H9 (cell line): Measurements from ENCODE around the gene RGS8. TPM values are rescaled to one million over a fixed set of nuclear protein-coding genes. Genes with fewer than 3 reads are reported as not detected.

Experiments
- DNase-seq: peaks from one replicate; pipeline ENCODE4 v3.0.0-alpha.2; 2017
- H2AFZ ChIP-seq: one replicate; pipeline ENCODE4 v1.6.1; 2013; ENCODE audit warnings: mild to moderate bottlenecking, low read length, control low read depth, moderate library complexity
- H2AK5ac ChIP-seq: 2 replicates; pipeline ENCODE4 v1.6.1; 2013; ENCODE audit warnings: low read length, control low read depth, mixed read lengths; ENCODE audit not compliant: insufficient read length
- H2BK120ac ChIP-seq: one replicate; pipeline ENCODE4 v1.6.1; 2013; ENCODE audit warnings: low read depth, mild to moderate bottlenecking, low read length, control low read depth, inconsistent platforms; ENCODE audit not compliant: poor library complexity, severe bottlenecking
- H2BK12ac ChIP-seq: 2 replicates; pipeline ENCODE4 v1.6.1; 2013; ENCODE audit warnings: low read length, control low read depth, mixed read lengths, low read depth; ENCODE audit not compliant: insufficient read length
- H2BK15ac ChIP-seq: 2 replicates; pipeline ENCODE4 v1.6.1; 2013; ENCODE audit warnings: low read depth, low read length, control low read depth
- H2BK20ac ChIP-seq: one replicate; pipeline ENCODE4 v1.6.1; 2013; ENCODE audit warnings: low read depth, mild to moderate bottlenecking, low read length, control low read depth, inconsistent platforms; ENCODE audit not compliant: poor library complexity, severe bottlenecking
- H2BK5ac ChIP-seq: 2 replicates; pipeline ENCODE4 v1.6.1; 2013; ENCODE audit warnings: low read length, control low read depth, mixed read lengths; ENCODE audit not compliant: insufficient read length
- H3K14ac ChIP-seq: 2 replicates; pipeline ENCODE4 v1.6.1; 2013; ENCODE audit warnings: low read length, control low read depth; ENCODE audit not compliant: insufficient read depth
- H3K18ac ChIP-seq: 2 replicates; pipeline ENCODE4 v1.6.1; 2013; ENCODE audit warnings: low read depth, mild to moderate bottlenecking, mixed read lengths, low read length, control low read depth; ENCODE audit not compliant: insufficient read length
- H3K23ac ChIP-seq: 2 replicates; pipeline ENCODE4 v1.6.1; 2013; ENCODE audit warnings: low read length, control low read depth, mixed read lengths, low read depth; ENCODE audit not compliant: insufficient read length
- H3K23me2 ChIP-seq: 2 replicates; pipeline ENCODE4 v1.6.1; 2013; ENCODE audit warnings: low read depth, mild to moderate bottlenecking, mixed read lengths, low read length, control low read depth; ENCODE audit not compliant: insufficient read length, poor library complexity, severe bottlenecking
- H3K27ac ChIP-seq: 2 replicates; pipeline ENCODE4 v1.5.1; 2013; ENCODE audit warnings: low read length, control low read depth, mixed read lengths, low read depth; ENCODE audit not compliant: insufficient read length
- H3K27me3 ChIP-seq: 2 replicates; pipeline ENCODE4 v1.6.1; 2013; ENCODE audit warnings: low read length, control low read depth, inconsistent platforms; ENCODE audit not compliant: insufficient read depth
- H3K4ac ChIP-seq: 2 replicates; pipeline ENCODE4 v1.6.1; 2013; ENCODE audit warnings: low read depth, mild to moderate bottlenecking, control low read depth, inconsistent platforms, low read length, moderate library complexity
- H3K4me1 ChIP-seq: 2 replicates; pipeline ENCODE4 v1.6.1; 2013; ENCODE audit warnings: low read length, control low read depth, inconsistent platforms; ENCODE audit not compliant: insufficient read depth
- H3K4me2 ChIP-seq: 2 replicates; pipeline ENCODE4 v1.6.1; 2013; ENCODE audit warnings: low read length, control low read depth, mixed read lengths; ENCODE audit not compliant: insufficient read length, insufficient read depth
- H3K56ac ChIP-seq: 2 replicates; pipeline ENCODE4 v1.6.1; 2013; ENCODE audit warnings: low read depth, mild to moderate bottlenecking, mixed read lengths, low read length, control low read depth; ENCODE audit not compliant: insufficient read length
- H3K79me1 ChIP-seq: 2 replicates; pipeline ENCODE4 v1.6.1; 2013; ENCODE audit warnings: low read depth, mild to moderate bottlenecking, moderate library complexity, low read length, control low read depth, inconsistent platforms; ENCODE audit not compliant: insufficient read depth, poor library complexity, severe bottlenecking
- H3K79me2 ChIP-seq: 2 replicates; pipeline ENCODE4 v1.6.1; 2013; ENCODE audit warnings: low read length, control low read depth, inconsistent platforms; ENCODE audit not compliant: insufficient read depth
- H3K9ac ChIP-seq: 2 replicates; pipeline ENCODE4 v1.6.1; 2013; ENCODE audit warnings: low read length, control low read depth, mixed read lengths; ENCODE audit not compliant: insufficient read length; ENCODE audit errors: extremely low read depth
- H3K9me3 ChIP-seq: one replicate; pipeline ENCODE4 v1.6.1; 2013; ENCODE audit warnings: low read depth, low read length, inconsistent platforms; ENCODE audit not compliant: control insufficient read depth
- H3T11ph ChIP-seq: one replicate; pipeline ENCODE4 v1.6.1; 2013; ENCODE audit warnings: mild to moderate bottlenecking, low read length, control low read depth, inconsistent platforms
- H4K20me1 ChIP-seq: one replicate; pipeline ENCODE4 v1.6.1; 2013; ENCODE audit not compliant: control insufficient read depth, insufficient read length, insufficient read depth
- H4K5ac ChIP-seq: 2 replicates; pipeline ENCODE4 v1.6.1; 2013; ENCODE audit warnings: low read depth, mild to moderate bottlenecking, mixed read lengths, low read length, control low read depth; ENCODE audit not compliant: insufficient read length
- H4K8ac ChIP-seq: replicated peaks from 2 replicates; pipeline ENCODE4 v1.6.1; 2013; ENCODE audit warnings: low read length, control low read depth, mixed read lengths, low read depth; ENCODE audit not compliant: insufficient read length
- H4K91ac ChIP-seq: 2 replicates; pipeline ENCODE4 v1.6.1; 2013; ENCODE audit warnings: low read depth, mild to moderate bottlenecking, moderate library complexity, mixed read lengths, low read length, control low read depth; ENCODE audit not compliant: insufficient read length
- H3K27ac Mint-ChIP-seq, 3 experiments: 2 replicates in 2 of 3; 3 replicates in 1 of 3; pipeline ENCODE4 v1.8.0; 2020 to 2021; ENCODE audit warnings: mixed read lengths in 3 of 3, mild to moderate bottlenecking in 1 of 3, moderate library complexity in 1 of 3
- H3K27me3 Mint-ChIP-seq: 2 replicates; pipeline ENCODE4 v1.8.0; 2021; ENCODE audit warnings: low read depth, mild to moderate bottlenecking, moderate library complexity, mixed read lengths
- H3K36me3 Mint-ChIP-seq, 3 experiments: 2 replicates in 2 of 3; 3 replicates in 1 of 3; pipeline ENCODE4 v1.8.0; 2020 to 2021; ENCODE audit warnings: low read depth in 3 of 3, mixed read lengths in 3 of 3; ENCODE audit not compliant: insufficient read depth in 1 of 3
- H3K4me1 Mint-ChIP-seq, 2 experiments: 2 replicates each; pipeline ENCODE4 v1.8.0; 2020; ENCODE audit warnings: mixed read lengths in 2 of 2
- H3K4me3 Mint-ChIP-seq, 2 experiments: 2 replicates in 1 of 2; 3 replicates in 1 of 2; pipeline ENCODE4 v1.8.0; 2020 to 2021; ENCODE audit warnings: mild to moderate bottlenecking in 2 of 2, mixed read lengths in 2 of 2, moderate library complexity in 1 of 2
- H3K9me3 Mint-ChIP-seq, 2 experiments: 2 replicates in 1 of 2; 3 replicates in 1 of 2; pipeline ENCODE4 v1.8.0; 2020; ENCODE audit warnings: mild to moderate bottlenecking in 2 of 2, mixed read lengths in 2 of 2, moderate library complexity in 1 of 2
- WGBS: extraction: QIAGEN DNeasy Blood & Tissue Kit; methylation state at CpG from one replicate; pipeline ENCODE4 v1.1.7; 2013; ENCODE audit warnings: missing lambda C conversion rate, low lambda C conversion rate, mixed read lengths; ENCODE audit not compliant: insufficient read length; ENCODE audit errors: extremely low coverage; 5-methylcytosine and 5-hydroxymethylcytosine counted together
- total RNA-seq: library from RNA; stranded (reverse); gene quantifications from 2 replicates; pipeline ENCODE4 v1.2.1, GENCODE V29; 2021
- TF ChIP-seq, protein P1 (sequence below): fragments of 200-600 bp; sonication (generic); conservative IDR thresholded peaks from 3 replicates; pipeline ENCODE4 v1.8.0; 2021; ENCODE audit warnings: antibody characterized with exemption, mild to moderate bottlenecking

The RGS8 gene
- total RNA-seq, 1 experiment from 2014 or later, result not detected

DNA sequence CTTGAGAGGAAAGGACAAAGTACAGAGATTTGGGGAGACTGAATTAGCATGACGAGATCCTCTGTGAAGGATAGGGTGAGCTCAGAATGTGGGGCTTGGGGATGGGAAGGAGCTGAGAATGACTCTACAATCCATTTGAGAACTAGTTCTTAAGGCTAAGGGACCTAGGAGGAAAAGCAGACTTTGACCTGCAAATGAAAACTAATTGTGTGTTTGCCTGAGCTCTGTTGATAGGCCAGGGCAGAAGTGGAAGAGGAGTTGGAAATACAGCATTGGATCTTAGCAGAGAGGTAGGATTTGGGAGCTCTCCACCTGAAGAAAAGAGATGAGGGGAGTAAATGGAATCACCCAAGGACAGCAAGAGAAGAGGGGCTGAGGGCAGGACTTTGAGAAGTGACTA lies 2.1 kb upstream of the RGS8 start:
- DNase-seq, result no peak
- Histone ChIP-seq H2AK5ac (no peak overlapping the region), H4K91ac (no peak overlapping the region), H3K27ac (no peak overlapping the region), H3K14ac (no peak overlapping the region), H3K4ac (no peak overlapping the region), H3K23ac (no peak overlapping the region), H3K79me1 (no peaks in the 10 kb centered on the region), H3K9ac (no peak overlapping the region), H4K5ac (no peak overlapping the region), H2BK120ac (no peak overlapping the region), H3K23me2 (no peaks in the 10 kb centered on the region), H3K27me3 (no peaks in the 10 kb centered on the region; the same call in 1 of the 2 replicates), H2BK12ac (no peak overlapping the region), H3K18ac (no peak overlapping the region), H3T11ph (no peak overlapping the region), H2BK15ac (no peak overlapping the region), H4K8ac (no peak overlapping the region), H3K9me3 (no peaks in the 10 kb centered on the region), H2BK5ac (no peak overlapping the region), H2BK20ac (no peak overlapping the region), H4K20me1 (no peaks in the 10 kb centered on the region), H2AFZ (no peak overlapping the region), H3K4me1 (no peaks in the 10 kb centered on the region; the same call in 1 of the 2 replicates), H3K4me2 (no peak overlapping the region), H3K79me2 (no peaks in the 10 kb centered on the region), H3K56ac (no peak overlapping the region)
- Mint-ChIP-seq H3K9me3 (peaks cover 3 to 7% of the 10 kb centered on the region in 2 experiments; a peak in 3 of 5 replicates), H3K27me3 (peaks cover 20% of the 10 kb centered on the region), H3K4me3 (no peak overlapping the region), H3K36me3 (peaks cover 0 to 5% (median 0%) of the 10 kb centered on the region in 3 experiments; a peak in 2 of 7 replicates), H3K4me1 (peaks cover 5% of the 10 kb centered on the region in 2 experiments; a peak in 3 of 4 replicates), H3K27ac (no peak overlapping the region)
- TF ChIP-seq, protein P1, sequence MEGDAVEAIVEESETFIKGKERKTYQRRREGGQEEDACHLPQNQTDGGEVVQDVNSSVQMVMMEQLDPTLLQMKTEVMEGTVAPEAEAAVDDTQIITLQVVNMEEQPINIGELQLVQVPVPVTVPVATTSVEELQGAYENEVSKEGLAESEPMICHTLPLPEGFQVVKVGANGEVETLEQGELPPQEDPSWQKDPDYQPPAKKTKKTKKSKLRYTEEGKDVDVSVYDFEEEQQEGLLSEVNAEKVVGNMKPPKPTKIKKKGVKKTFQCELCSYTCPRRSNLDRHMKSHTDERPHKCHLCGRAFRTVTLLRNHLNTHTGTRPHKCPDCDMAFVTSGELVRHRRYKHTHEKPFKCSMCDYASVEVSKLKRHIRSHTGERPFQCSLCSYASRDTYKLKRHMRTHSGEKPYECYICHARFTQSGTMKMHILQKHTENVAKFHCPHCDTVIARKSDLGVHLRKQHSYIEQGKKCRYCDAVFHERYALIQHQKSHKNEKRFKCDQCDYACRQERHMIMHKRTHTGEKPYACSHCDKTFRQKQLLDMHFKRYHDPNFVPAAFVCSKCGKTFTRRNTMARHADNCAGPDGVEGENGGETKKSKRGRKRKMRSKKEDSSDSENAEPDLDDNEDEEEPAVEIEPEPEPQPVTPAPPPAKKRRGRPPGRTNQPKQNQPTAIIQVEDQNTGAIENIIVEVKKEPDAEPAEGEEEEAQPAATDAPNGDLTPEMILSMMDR, result no peak
- WGBS, result no CpG with 5 or more reads among the region's 1 CpG
